ENCODE data around the gene MSRB3. TPM values are rescaled to one million over a fixed set of nuclear protein-coding genes. Genes with fewer than 3 reads are reported as not detected.

Gene MSRB3
- polyA plus RNA-seq, 3 donors: 18.5 to 20.4 (median 19.4) TPM

DNA sequence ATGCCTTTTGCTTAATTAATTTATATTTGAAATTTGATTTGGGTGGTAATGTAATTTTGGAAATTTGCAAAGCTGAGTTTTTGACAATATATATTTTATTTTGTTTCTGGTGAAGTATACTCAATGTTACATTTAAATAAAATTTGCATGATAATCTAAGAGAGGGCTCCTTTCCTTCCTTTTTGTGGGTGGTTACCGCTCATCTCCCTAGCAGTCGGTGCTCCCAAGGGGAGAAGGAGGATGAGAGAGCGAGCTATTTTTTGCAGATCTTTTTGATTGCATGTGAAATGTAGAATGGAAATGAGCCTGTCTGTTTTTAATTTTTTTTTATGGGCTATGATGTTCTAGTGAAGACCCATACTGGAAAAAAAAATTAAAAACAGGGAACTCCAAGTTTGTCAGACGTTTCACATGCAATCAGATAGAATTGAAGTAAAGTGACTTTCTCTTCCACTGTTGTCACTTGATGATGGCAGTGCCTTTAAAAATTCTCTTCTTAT is 39.8 kb downstream of the MSRB3 start:
- DNase-seq: no peak

DNA sequence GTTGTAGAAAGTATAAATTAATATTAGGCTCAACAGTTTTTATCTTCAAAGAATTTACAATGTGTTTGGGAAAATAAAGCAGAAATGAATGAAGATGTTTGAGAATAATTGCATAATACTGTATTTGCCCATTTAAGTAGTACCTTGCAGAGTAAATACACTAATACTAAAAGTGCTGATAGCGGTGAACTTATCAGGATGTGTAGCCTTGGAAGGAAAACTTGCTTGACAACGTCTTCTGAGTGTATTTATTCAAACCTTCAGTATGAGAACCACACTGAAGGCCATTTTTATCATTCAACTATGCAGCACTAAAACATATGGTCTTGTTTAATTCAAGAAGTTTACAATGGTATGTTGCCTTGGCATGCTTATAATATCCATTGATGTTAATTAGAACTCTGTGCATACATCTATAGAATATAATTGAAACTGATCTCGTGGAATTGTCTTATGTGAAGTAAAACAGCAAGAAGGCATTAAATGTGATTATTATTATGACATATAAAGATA is 41.3 kb downstream of the MSRB3 start:
- DNase-seq: no peak

DNA sequence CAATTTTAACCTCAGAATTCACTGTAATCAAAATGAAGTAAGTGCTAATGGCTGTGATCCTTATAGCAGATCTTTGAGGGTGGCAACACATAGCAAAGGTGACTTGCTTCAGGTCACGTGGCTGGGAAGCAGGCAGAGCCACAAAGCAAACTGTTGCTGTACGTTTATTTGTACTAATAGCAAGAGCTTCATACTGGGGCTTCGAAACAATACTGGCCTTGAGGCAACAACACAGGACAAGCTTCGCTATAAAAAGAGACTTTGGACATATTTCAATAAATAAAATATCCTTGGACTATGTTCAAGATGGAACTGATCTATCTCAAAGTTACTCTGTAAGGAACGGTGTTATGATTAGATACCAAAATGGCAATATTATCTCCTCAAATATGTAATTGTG is 44.6 kb downstream of the MSRB3 start:
- no peak for DNase-seq

DNA sequence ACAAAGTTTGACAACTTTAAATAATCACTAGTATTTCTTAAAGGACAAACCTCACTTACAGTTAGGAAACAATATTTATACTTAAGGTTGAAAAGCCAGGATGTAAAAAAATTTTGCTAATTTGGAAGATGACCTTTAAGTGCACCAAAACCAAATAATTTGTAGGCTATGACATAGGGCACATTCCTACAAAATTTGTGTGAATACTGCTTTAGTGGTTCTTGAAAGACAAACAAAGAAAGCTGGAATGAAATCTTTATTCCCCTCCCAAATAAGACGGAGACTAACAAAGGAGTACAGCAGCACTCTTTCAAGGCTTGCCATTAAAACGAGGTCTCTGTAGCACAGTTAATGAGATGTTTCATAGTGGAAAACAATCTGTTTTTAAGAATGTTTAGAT is 45.6 kb downstream of the MSRB3 start:
- no peak for DNase-seq

DNA sequence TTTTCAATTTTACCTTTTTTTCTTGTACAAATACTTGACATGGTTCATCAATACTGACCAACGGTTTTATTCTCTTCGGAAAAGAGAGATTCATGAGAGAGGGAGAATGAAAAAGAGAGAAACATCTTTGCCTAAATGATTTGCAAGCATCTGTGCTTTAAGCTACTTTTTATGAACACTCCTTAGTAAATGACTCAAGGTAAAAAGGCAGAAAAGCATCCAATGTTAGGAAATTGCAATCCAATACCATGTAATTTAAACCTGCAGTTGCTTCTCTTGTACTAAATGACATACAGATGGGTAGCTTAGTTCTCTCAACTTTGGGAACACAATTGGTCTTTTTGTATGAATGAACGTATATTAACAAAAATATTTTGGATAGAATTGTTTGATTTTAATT is 46.1 kb downstream of the MSRB3 start:
- DNase-seq: no peak

DNA sequence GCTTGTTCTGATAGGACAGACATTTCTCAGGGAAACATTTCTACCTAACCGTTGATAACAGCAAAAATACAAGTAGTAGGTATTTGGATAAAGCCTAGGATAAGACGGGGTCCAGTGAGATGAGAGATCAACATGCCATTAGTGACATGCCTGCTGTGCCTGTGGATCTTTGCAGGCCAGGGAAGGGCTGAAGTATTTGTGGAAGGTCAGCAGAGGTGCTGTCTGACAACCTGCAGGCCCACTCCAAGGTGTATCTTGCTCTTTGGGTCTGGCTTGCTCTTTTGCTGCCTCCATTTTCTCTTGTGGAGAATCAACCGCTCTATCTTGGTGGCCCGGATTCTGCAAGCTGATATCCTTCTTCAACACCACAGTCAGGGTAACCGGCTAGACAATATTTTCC is 46.7 kb downstream of the MSRB3 start:
- no peak for DNase-seq

DNA sequence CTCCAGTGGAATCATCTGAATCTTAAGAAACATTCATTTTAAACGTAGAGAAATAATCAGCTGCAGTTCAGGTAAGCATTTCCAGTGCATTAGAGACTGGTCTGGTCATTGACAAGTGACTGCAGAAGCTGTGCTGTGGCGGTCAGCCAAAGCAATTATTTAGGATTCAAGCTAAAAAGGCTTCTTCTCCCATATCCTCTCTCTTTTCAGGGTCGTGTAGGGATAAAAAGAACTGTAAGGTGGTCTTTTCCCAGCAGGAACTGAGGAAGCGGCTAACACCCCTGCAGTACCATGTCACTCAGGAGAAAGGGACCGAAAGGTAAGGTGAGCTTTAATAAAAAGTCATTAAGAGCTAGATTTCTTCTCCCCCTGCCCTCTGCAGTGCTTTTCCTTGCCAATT is 48.1 kb downstream of the MSRB3 start:
- DNase-seq: no peak

DNA sequence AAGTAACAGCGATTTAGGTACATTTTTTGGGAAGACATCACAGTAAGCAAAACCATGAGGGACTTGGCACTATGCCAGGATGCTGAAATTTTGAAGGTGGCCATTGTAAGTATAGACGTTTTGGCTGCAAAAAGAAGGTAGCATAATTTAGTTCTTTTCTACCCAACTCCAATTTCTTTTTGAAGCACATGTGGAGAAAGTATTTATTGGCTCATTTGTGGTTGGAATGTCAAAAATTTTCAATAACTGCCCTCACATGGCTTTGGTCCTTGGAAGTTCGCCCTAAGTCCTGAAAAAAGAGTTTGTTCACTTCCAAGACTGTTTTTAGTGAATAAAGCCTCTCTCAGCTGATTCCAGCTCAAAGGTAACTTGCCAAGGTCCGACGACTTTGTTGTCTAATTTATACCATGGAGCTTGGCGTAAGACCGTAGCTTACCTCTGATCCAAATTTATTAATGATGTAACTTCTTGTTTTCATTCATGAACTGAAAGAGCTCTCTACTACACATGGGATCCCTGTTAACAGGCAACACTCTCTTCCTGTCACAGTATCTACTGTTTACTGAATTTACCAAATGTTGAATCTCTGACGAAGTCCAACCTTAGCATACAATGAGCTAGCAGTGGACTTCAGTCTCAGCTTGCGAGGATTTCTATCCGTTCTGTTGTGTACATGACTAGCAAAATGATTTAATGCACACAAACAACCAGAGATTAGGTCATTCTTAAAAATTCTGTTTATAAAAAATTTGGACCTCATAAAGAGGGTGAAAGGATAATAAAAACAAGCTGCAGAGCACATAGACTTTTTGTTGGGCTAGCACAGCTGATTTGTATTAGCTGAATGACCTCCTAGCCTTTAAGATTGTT is 49.0 kb downstream of the MSRB3 start:
- DNase-seq: peak; percentile 78

DNA sequence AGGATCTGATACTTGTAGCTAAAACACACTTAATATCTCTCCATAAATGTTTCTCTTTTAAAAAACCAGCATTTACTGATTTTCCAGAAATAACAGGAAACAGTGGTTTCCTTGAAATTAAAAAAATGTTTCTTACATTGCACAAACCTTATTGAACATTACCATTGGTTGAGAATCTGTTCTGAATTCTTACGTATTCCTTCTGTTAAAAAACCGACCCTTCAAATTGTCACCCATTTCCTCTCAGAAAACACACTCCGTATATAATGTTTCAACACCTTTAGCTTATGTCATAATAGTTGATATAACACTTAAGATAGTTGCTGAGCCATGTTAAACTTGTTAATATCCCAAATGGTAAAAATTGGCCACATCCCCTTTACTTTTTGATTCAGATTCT is 51.2 kb downstream of the MSRB3 start:
- no peak for DNase-seq

DNA sequence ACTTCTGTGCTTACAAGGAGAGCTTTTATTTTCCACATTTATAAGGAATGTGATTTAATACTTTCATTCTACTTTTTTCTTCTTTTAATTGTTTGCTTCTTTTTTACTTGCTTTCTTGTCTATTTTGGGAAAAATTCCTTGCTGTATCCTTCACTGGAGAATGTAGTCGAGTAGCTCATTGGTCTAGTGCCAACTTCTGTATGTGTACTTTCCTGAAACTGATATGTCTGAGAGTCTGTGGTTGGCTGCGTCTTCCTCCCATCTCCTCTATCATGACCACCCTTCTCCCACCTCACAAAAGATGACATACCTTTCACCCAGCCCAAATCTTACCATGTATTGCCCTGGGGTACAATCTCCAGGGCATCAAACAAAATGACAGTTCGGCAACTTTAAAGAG is 51.8 kb downstream of the MSRB3 start:
- DNase-seq: peak; percentile 71

DNA sequence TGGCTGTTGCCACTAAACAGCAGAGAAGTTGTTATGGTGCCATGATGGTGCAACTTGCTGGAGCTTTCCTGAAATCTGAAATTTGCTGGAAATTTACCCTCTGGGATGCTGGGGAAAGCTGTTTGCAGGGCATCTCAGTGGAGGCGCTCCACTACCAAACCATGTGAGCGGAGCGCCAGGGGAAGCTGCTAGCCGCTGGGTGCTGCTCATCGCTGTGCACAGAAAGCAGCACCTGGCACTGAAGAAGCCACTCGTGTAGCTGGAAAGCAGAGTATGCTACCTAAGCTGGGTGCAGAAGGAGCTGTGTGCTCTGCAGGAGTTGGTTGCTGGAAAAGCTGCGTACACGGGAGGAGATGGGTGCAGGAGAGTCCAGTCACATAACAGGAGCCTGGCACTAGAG is 53.0 kb downstream of the MSRB3 start:
- DNase-seq: no peak

- DNase-seq: no peak
Observed at GRCh38 chr12:65333649-65334048, 55.2 kb downstream of the MSRB3 start.

DNA sequence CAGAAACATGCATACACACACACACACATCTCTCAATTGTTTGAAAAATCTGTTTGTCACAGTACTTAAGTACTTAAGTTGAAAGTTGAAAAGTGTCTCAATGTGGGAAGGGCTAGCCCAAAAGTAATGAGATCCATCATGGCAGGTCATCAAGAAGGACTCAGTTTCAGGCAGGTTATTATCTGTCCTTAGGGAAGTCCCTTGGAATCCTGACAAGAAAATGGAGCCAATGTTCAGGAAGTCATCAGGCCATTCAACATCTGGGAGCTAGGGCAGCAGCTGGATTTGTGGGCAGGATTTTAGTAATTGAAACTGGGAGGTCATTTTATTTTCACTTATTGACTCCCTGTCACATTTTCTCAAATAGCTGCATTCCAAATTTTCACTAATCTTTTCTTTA is 56.0 kb downstream of the MSRB3 start:
- DNase-seq: no peak

- DNase-seq: peak; percentile 70
Observed at GRCh38 chr12:65335021-65335714, 56.7 kb downstream of the MSRB3 start.

DNA sequence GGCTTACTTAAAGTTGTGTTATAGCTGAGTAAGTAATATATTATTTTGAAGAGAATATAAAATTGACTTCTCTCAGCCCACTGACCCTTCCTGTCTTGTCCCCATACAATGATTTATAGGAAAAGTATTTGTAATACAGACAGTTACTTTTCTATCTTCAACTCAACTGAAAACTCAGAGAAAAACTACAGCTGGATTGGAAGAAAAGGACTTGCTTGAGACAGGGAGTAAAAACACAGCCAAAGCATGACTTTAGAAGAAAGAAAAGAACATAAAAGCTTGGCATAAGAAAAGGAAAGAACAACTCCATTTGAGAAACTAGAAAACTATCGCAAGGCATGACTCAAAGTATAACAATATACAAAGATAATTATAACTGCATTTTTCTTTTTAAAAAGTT is 57.5 kb downstream of the MSRB3 start:
- no peak for DNase-seq

- no peak for DNase-seq
Observed at GRCh38 chr12:65339161-65339560, 60.7 kb downstream of the MSRB3 start.

- no peak for DNase-seq
Observed at GRCh38 chr12:65343230-65343629, 64.7 kb downstream of the MSRB3 start.

DNA sequence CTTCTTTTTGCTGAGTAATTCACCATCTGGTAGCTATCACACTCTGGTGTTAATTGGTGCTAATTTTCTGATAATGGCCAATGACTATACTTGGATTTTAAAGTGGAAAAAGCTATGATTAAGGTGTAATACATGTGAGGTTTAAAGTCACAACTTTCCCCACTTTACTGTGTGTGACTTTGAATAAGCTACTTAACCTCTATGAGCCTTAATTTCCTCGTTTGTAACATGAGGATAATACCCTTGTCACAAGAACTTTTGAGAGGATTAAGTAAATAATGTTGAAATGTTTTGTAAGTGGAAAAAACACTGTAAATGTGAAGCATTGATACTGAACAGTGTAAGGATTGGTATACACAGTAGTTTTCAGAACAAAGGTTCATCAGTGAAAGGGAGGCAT is 65.3 kb downstream of the MSRB3 start:
- no peak for DNase-seq

DNA sequence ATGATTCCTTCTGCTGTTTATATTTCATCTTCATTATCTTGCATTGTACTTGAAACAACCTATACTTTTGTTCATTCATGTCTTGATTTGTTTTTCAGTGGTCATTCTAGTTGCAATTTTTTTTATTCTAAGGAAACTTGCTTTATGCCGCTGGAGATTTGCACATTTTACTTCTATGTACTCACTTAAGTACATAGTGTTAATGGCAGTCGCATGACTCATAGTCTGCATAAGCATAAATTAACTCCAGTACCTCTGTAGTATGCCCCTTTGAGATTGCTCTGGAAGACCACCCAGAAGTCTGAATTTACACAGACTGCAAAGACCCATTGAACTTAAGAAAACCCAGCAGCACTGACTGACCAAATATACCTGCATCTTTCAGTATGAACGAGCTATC is 77.0 kb downstream of the MSRB3 start:
- no peak for DNase-seq

GRCh38 chr12:65362234-65363031 is 84.0 kb downstream of the MSRB3 start:
- no peak for DNase-seq

GRCh38 chr12:65364046-65364445 is 85.6 kb downstream of the MSRB3 start:
- DNase-seq: no peak

- DNase-seq: no peak
Observed at GRCh38 chr12:65367396-65367795, 88.9 kb downstream of the MSRB3 start.

All from renal pelvis (tissue), 4 donors.